ENCODE data around the gene ATP11A.

Gene ATP11A

GRCh38 chr13:112772539-112772909 lies 82.7 kb downstream of the ATP11A start:
- no peak for TF ChIP-seq FOXP2 (optimal IDR thresholded peaks at IDR 0.05; ENCODE audit: control extremely low read depth, extremely low read length, insufficient read depth)
- no peak for TF ChIP-seq POLR2AphosphoS5 (IDR thresholded peaks at IDR 0.05; ENCODE audit: borderline replicate concordance, low read depth, low read length)
- TF ChIP-seq EZH2 (IDR thresholded peaks at IDR 0.05) = no peak
- H3K9ac ChIP-seq (ENCODE audit: insufficient read length) = no peak overlapping the region
- no peak overlapping the region for H3K27ac ChIP-seq
- H3K4me3 ChIP-seq = no peak overlapping the region
- no peaks in the 10 kb centered on the region for H3K36me3 ChIP-seq (ENCODE audit: insufficient read depth, low read length)
- no peaks in the 10 kb centered on the region for H3K9me3 ChIP-seq (ENCODE audit: low read depth, low read length)
- DNase-seq (ENCODE audit: low read depth, low spot score) = no peak

GRCh38 chr13:112772929-112773328 lies 83.1 kb downstream of the ATP11A start:
- DNase-seq (ENCODE audit: low read depth, low spot score) = no peak
- no peaks in the 10 kb centered on the region for H3K36me3 ChIP-seq (ENCODE audit: insufficient read depth, low read length)
- H3K9ac ChIP-seq (ENCODE audit: insufficient read length) = no peak overlapping the region
- H3K27ac ChIP-seq = no peak overlapping the region
- H3K4me3 ChIP-seq = no peak overlapping the region
- no peaks in the 10 kb centered on the region for H3K9me3 ChIP-seq (ENCODE audit: low read depth, low read length)
- no peak for TF ChIP-seq POLR2AphosphoS5 (IDR thresholded peaks at IDR 0.05; ENCODE audit: borderline replicate concordance, low read depth, low read length)
- no peak for TF ChIP-seq FOXP2 (optimal IDR thresholded peaks at IDR 0.05; ENCODE audit: control extremely low read depth, extremely low read length, insufficient read depth)
- TF ChIP-seq EZH2 (IDR thresholded peaks at IDR 0.05) = no peak

GRCh38 chr13:112773601-112774447 lies 84.0 kb downstream of the ATP11A start:
- Histone ChIP-seq H3K9ac (ENCODE audit: insufficient read length) (no peak overlapping the region), H3K9me3 (ENCODE audit: low read depth, low read length) (no peaks in the 10 kb centered on the region), H3K27ac (no peak overlapping the region), H3K4me3 (no peak overlapping the region), H3K36me3 (ENCODE audit: insufficient read depth, low read length) (no peaks in the 10 kb centered on the region)
- no peak for TF ChIP-seq FOXP2 (optimal IDR thresholded peaks at IDR 0.05; ENCODE audit: control extremely low read depth, extremely low read length, insufficient read depth)
- no peak for TF ChIP-seq EZH2 (IDR thresholded peaks at IDR 0.05)
- no peak for TF ChIP-seq POLR2AphosphoS5 (IDR thresholded peaks at IDR 0.05; ENCODE audit: borderline replicate concordance, low read depth, low read length)
- no peak for DNase-seq (ENCODE audit: low read depth, low spot score)

GRCh38 chr13:112774448-112774792 lies 84.6 kb downstream of the ATP11A start:
- TF ChIP-seq EZH2 (IDR thresholded peaks at IDR 0.05) (no peak), POLR2AphosphoS5 (IDR thresholded peaks at IDR 0.05; ENCODE audit: borderline replicate concordance, low read depth, low read length) (no peak), FOXP2 (optimal IDR thresholded peaks at IDR 0.05; ENCODE audit: control extremely low read depth, extremely low read length, insufficient read depth) (no peak)
- no peak overlapping the region for H3K27ac ChIP-seq
- H3K9me3 ChIP-seq (ENCODE audit: low read depth, low read length) = no peaks in the 10 kb centered on the region
- H3K36me3 ChIP-seq (ENCODE audit: insufficient read depth, low read length) = no peaks in the 10 kb centered on the region
- no peak overlapping the region for H3K4me3 ChIP-seq
- DNase-seq (ENCODE audit: low read depth, low spot score) = no peak
- no peak overlapping the region for H3K9ac ChIP-seq (ENCODE audit: insufficient read length)

- H3K36me3 ChIP-seq (ENCODE audit: insufficient read depth, low read length) = no peaks in the 10 kb centered on the region
- no peak overlapping the region for H3K9ac ChIP-seq (ENCODE audit: insufficient read length)
- H3K4me3 ChIP-seq = no peak overlapping the region
- H3K27ac ChIP-seq = no peak overlapping the region
- DNase-seq (ENCODE audit: low read depth, low spot score) = no peak
- no peaks in the 10 kb centered on the region for H3K9me3 ChIP-seq (ENCODE audit: low read depth, low read length)
- TF ChIP-seq POLR2AphosphoS5 (IDR thresholded peaks at IDR 0.05; ENCODE audit: borderline replicate concordance, low read depth, low read length) = no peak
- no peak for TF ChIP-seq EZH2 (IDR thresholded peaks at IDR 0.05)
- no peak for TF ChIP-seq FOXP2 (optimal IDR thresholded peaks at IDR 0.05; ENCODE audit: control extremely low read depth, extremely low read length, insufficient read depth)
Observed at GRCh38 chr13:112774829-112775565, 85.2 kb downstream of the ATP11A start.

- no peak overlapping the region for H3K9ac ChIP-seq (ENCODE audit: insufficient read length)
- no peaks in the 10 kb centered on the region for H3K36me3 ChIP-seq (ENCODE audit: insufficient read depth, low read length)
- no peak for DNase-seq (ENCODE audit: low read depth, low spot score)
- no peak overlapping the region for H3K4me3 ChIP-seq
- H3K27ac ChIP-seq = no peak overlapping the region
- no peaks in the 10 kb centered on the region for H3K9me3 ChIP-seq (ENCODE audit: low read depth, low read length)
- TF ChIP-seq POLR2AphosphoS5 (IDR thresholded peaks at IDR 0.05; ENCODE audit: borderline replicate concordance, low read depth, low read length) (no peak), FOXP2 (optimal IDR thresholded peaks at IDR 0.05; ENCODE audit: control extremely low read depth, extremely low read length, insufficient read depth) (no peak), EZH2 (IDR thresholded peaks at IDR 0.05) (no peak)
Observed at GRCh38 chr13:112775791-112776279, 86.0 kb downstream of the ATP11A start.

- H3K9me3 ChIP-seq (ENCODE audit: low read depth, low read length) = no peaks in the 10 kb centered on the region
- no peak overlapping the region for H3K27ac ChIP-seq
- H3K4me3 ChIP-seq = no peak overlapping the region
- DNase-seq (ENCODE audit: low read depth, low spot score) = no peak
- TF ChIP-seq EZH2 (IDR thresholded peaks at IDR 0.05) (no peak), FOXP2 (optimal IDR thresholded peaks at IDR 0.05; ENCODE audit: control extremely low read depth, extremely low read length, insufficient read depth) (no peak), POLR2AphosphoS5 (IDR thresholded peaks at IDR 0.05; ENCODE audit: borderline replicate concordance, low read depth, low read length) (no peak)
- H3K36me3 ChIP-seq (ENCODE audit: insufficient read depth, low read length) = no peaks in the 10 kb centered on the region
- H3K9ac ChIP-seq (ENCODE audit: insufficient read length) = no peak overlapping the region
Observed at GRCh38 chr13:112776354-112776753, 86.5 kb downstream of the ATP11A start.

GRCh38 chr13:112776971-112777370 lies 87.1 kb downstream of the ATP11A start:
- H3K9ac ChIP-seq (ENCODE audit: insufficient read length) = no peak overlapping the region
- TF ChIP-seq FOXP2 (optimal IDR thresholded peaks at IDR 0.05; ENCODE audit: control extremely low read depth, extremely low read length, insufficient read depth) (no peak), POLR2AphosphoS5 (IDR thresholded peaks at IDR 0.05; ENCODE audit: borderline replicate concordance, low read depth, low read length) (no peak), EZH2 (IDR thresholded peaks at IDR 0.05) (no peak)
- DNase-seq (ENCODE audit: low read depth, low spot score) = no peak
- H3K27ac ChIP-seq = no peak overlapping the region
- H3K4me3 ChIP-seq = no peak overlapping the region
- H3K9me3 ChIP-seq (ENCODE audit: low read depth, low read length) = no peaks in the 10 kb centered on the region
- H3K36me3 ChIP-seq (ENCODE audit: insufficient read depth, low read length) = no peaks in the 10 kb centered on the region
